Measurements from ENCODE around the gene RPGRIP1L. TPM values are rescaled to one million over a fixed set of nuclear protein-coding genes. Genes with fewer than 3 reads are reported as not detected.

RPGRIP1L gene
- polyA plus RNA-seq, 3 donors: 17.3 to 19.9 (median 18.8) TPM

GRCh38 chr16:53608094-53608493 lies 95.6 kb downstream of the RPGRIP1L start:
- no peak for DNase-seq (ENCODE audit: low read depth in 3 of 3, low spot score in 2 of 3)

DNA sequence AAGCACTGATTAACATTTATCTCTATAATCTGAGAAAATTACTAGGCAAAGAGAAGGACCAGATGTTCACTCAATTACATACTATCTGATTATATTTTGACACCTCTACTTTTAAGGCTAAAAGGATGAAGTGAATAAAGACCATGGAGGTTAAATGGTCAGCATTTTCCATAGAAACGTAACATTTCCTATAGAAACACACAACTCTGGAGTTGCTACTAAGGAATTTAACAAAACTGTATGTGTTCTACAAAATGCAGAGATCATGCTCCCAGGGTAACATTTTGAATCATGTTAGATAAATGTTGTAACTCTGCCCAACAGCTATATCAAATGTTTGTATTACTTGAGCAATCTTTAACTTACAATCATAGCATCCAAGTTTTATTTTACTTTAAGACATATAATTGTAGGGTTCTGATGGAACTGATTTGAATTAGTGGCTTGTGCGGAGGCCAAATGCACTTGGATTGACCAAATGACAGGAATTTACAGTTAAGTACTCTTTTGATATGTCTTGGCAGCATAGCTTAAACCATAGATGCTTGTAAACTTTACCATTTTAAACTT lies 97.7 kb downstream of the RPGRIP1L start:
- no peak for DNase-seq (ENCODE audit: low read depth in 3 of 3, low spot score in 2 of 3)

DNA sequence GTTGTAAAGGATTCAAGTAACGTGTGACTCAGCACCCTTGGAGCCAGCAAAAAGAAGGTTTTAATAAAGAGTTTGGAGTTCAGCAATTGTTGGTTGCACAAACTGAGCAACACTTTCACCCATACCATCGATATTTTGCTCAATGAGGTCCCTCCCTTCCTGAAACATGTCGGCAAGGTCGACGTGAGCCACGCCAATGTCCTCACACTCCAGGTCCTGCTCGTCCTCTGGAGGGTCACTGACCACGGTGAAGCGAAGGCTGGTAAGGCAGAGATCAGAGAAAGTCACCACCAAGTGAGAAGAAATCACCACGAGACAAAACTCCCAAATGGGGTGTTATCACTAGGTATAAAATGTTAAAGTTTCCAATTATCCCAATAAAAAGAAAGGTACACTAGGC lies 98.3 kb downstream of the RPGRIP1L start:
- DNase-seq (ENCODE audit: low read depth in 3 of 3, low spot score in 2 of 3): no peak

DNA sequence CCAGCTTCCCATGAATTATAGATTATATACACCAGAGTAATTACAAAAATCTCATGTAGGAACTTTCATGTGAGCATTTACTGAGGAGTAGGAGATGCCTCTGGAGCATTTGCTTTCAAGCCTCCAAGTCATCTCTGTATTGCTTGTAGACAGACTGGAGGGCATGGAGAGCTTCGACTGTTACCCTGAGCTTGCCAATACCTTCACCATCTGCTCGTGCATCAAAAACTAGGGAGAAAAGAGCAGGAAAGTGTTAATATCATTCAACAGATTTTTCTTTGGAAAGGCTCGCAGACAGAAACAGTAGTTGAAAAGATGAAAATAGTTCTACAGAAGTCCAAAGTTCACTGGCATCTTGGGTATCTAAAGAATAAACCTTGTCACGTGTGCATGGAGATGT lies 101.7 kb downstream of the RPGRIP1L start:
- no peak for DNase-seq (ENCODE audit: low read depth in 3 of 3, low spot score in 2 of 3)

GRCh38 chr16:53600616-53601015 lies 103.0 kb downstream of the RPGRIP1L start:
- no peak for DNase-seq (ENCODE audit: low read depth in 3 of 3, low spot score in 2 of 3)

- no peak for DNase-seq (ENCODE audit: low read depth in 3 of 3, low spot score in 2 of 3)
Measured at GRCh38 chr16:53600126-53600525, 103.5 kb downstream of the RPGRIP1L start.

- DNase-seq (ENCODE audit: low read depth in 3 of 3, low spot score in 2 of 3): no peak
Measured at GRCh38 chr16:53599548-53599947, 104.1 kb downstream of the RPGRIP1L start.

DNA sequence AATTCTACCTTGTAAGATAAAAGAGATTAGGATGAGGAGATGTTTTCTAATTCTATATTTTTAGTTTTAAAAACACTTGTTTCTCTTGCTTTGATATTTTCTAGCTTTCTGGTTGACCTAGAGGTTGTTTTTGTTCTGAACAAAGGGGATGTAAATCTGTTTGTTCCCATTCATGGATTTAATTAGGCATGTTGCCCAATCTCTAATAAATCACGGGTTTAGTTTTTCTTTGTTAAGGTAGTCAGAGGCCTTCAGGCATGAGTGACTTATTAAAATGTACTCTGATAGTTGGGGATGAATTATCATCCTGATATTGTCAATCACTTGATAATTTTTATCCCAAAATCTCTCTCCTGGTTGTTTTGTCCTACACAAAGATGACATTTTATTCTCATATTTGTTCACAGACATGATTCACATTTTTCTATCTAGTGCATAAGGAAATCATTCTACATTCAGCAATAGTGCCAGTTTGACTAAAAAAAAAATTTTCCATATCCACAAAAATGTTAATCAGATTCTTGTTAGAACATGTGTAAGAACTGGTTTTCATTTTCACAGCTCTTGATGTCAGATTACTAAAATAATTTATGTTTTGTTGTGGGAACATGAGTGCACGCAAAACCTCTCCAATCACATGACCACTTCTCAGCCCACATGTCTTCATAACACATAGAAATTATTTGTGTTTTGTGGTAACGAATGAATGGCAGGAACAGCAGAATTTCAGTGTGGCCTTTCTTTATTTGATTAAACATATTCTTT lies 105.0 kb downstream of the RPGRIP1L start:
- DNase-seq (ENCODE audit: low read depth in 3 of 3, low spot score in 2 of 3): no peak

DNA sequence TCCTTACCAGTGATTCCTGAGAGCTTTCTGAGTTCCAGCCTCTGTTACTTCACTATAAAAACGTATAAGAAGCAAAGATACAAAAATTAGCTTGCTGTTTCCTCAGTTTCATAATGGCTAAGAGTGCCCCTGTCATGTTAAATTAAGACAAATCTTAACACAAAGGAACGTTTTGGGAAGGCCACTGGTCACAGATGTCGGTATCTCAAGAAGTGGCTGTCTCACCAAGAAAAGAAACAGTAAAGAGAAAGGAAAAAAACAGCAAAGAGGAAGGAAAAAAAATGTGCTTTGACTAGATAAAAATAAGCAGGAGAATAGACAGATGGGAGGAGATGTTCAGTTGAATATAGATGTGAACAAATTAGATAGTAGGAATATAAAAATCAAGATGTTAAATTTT lies 105.9 kb downstream of the RPGRIP1L start:
- no peak for DNase-seq (ENCODE audit: low read depth in 3 of 3, low spot score in 2 of 3)

- no peak for DNase-seq (ENCODE audit: low read depth in 3 of 3, low spot score in 2 of 3)
Measured at GRCh38 chr16:53588081-53588648, 115.5 kb downstream of the RPGRIP1L start.

DNA sequence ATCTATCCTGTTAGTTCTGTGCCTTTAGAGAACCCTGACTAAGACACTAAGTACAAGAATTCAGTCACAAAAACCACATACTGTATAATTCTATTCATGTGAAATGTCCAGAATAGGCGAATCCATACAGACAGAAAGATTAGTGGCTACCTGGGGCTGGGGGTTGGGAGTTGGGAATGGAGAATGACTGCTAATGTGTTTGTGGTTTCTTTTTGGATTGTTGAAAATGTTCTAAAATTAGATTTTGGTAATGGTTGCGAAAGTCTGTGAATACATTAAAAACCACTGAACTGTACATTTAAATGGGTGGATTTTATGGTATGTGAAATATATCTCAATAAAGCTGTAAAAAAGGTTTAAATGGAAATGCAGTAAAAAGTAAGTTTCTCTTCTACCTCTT lies 120.3 kb downstream of the RPGRIP1L start:
- no peak for DNase-seq (ENCODE audit: low read depth in 3 of 3, low spot score in 2 of 3)

DNA sequence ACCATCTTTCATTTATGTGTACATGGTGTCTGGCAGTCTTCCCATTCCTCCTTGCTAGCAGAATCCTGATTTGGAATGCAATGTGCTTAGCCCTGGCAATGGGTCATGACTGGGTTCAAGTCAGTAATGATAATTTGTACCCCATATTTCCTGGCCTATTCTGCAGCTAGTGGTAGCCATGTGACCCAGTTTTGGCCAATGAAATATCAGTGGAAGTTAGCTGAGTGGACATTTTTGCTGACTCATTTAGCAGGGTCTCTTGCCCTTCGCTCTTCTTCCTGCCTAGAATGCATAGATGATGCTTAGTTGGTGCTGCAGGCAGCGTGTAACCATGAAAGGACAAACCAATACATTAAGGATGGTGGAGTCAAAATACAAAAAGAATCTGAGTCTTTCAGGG lies 121.9 kb downstream of the RPGRIP1L start:
- no peak for DNase-seq (ENCODE audit: low read depth in 3 of 3, low spot score in 2 of 3)

GRCh38 chr16:53580038-53580802 lies 123.4 kb downstream of the RPGRIP1L start:
- DNase-seq (ENCODE audit: low read depth in 3 of 3, low spot score in 2 of 3): no peak

GRCh38 chr16:53576904-53577303 lies 126.8 kb downstream of the RPGRIP1L start:
- DNase-seq (ENCODE audit: low read depth in 3 of 3, low spot score in 2 of 3): no peak

DNA sequence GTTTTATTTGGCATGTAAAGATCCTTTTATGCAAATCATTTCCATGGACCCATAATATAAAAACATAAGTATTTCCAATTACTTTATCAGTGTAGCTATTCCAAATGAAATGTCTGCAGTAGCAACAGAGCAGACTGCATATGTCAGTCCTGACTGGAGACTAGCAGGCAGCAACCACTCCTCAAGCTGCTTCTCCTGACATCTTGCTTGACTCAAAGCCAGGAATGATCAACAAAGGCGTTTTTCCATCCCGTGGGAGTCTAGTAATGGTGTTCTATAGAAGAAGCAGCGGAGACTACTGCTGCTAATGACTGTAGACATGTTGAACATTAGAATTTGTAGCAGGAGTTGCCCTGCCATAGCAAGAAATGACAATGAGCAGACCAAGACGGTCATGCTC lies 127.4 kb downstream of the RPGRIP1L start:
- DNase-seq (ENCODE audit: low read depth in 3 of 3, low spot score in 2 of 3): no peak

GRCh38 chr16:53571763-53572162 lies 131.9 kb downstream of the RPGRIP1L start:
- DNase-seq (ENCODE audit: low read depth in 3 of 3, low spot score in 2 of 3): no peak

DNA sequence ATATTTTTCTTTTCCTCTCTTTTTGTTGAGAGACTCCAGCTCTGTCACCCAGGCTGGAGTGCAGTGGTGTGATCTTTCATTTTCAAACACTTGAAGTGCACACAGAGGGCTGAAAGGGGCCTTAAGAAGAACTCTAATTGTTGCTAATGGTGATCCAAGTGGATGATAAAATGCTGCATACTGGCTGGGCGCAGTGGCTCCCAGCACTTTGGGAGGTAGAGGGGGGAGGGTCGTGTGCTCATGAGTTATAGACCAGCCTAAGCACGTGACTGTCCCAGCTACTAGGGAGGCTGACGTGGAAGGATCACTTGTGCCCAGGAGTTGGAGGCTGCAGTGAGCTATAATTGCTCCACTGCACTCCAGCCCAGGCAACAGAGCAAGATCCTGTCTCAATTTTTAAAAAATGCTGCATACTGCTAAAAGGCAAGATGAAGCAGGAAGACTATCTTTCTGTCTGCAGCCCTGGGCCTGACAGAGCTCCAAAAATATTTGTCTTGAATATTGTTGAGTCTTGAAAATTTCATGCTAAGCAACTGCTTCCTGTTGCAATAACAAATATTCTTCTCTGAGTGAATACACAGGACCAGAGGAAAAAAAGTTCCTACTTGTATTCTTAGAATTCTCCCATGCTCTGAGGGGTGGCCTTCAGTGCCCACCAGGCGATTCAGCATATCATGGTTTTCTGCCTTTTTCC lies 137.0 kb downstream of the RPGRIP1L start:
- no peak for DNase-seq (ENCODE audit: low read depth in 3 of 3, low spot score in 2 of 3)

GRCh38 chr16:53565296-53565863 lies 138.3 kb downstream of the RPGRIP1L start:
- DNase-seq (ENCODE audit: low read depth in 3 of 3, low spot score in 2 of 3): no peak

- no peak for DNase-seq (ENCODE audit: low read depth in 3 of 3, low spot score in 2 of 3)
Measured at GRCh38 chr16:53563426-53563825, 140.2 kb downstream of the RPGRIP1L start.

GRCh38 chr16:53561101-53561888 lies 142.4 kb downstream of the RPGRIP1L start:
- no peak for DNase-seq (ENCODE audit: low read depth in 3 of 3, low spot score in 2 of 3)
